ENCODE data around the gene PCDHGA5. TPM values are rescaled to one million over a fixed set of nuclear protein-coding genes. Genes with fewer than 3 reads are reported as not detected.

The PCDHGA5 gene
- total and polyA plus RNA-seq, 10 donors, result 0.04 to 3.1 (median 2.2) TPM; not detected in 1

DNA sequence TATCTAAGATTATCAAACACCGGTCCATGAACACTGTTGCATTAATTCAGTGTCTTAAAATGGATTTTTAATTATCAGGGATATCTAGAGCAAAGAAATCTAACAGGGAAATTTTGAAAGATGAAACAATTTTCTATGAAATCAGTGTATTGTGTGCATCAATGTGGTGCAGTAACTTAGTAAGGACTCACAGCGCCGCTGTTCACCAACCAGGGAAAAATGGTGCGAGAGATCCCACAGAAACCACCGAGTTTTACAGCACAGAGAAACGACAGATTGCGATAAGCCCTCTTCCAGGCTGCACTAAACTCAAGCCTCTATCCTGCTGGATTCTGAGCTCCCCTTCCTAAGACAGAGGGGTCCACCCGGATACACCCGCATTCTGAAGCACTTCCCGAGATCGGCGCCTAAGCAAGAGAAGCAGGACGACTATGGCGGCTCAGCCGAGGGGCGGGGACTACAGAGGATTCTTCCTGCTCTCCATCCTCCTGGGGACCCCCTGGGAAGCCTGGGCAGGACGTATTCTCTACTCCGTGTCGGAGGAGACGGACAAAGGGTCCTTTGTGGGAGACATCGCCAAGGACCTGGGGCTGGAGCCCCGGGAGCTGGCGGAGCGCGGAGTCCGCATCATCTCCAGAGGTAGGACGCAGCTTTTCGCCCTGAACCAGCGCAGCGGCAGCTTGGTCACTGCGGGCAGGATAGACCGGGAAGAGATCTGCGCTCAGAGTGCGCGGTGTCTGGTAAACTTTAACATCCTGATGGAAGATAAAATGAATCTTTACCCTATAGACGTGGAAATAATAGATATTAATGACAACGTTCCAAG lies 18.7 kb downstream of the PCDHGA5 start, which contains the start of gene PCDHGA7:
PCDHGA7 (plus strand) TSS at position 274 of the 826 bp plus-strand sequence; CDS start at position 432, 158 bp downstream.
- intact Hi-C loops (cut with DNase I; ENCODE audit: low total_unique reads), result no loop called here
- Histone ChIP-seq H3K4me1 (no peaks in the 10 kb centered on the region), H3K27me3 (replicated peaks in 1 of 7) (peaks cover 0 to 81% (median 18%) of the 10 kb centered on the region in 7 donors), H3K36me3 (no peaks in the 10 kb centered on the region), H3K27ac (no peak within 1 kb of the TSS), H3K9me3 (peaks cover 0 to 100% (median 100%) of the 10 kb centered on the region in 8 donors), H3K4me3 (peak within 1 kb of the TSS in 2 of 8 donors; percentile 19 to 44)
- TF ChIP-seq, protein P1, sequence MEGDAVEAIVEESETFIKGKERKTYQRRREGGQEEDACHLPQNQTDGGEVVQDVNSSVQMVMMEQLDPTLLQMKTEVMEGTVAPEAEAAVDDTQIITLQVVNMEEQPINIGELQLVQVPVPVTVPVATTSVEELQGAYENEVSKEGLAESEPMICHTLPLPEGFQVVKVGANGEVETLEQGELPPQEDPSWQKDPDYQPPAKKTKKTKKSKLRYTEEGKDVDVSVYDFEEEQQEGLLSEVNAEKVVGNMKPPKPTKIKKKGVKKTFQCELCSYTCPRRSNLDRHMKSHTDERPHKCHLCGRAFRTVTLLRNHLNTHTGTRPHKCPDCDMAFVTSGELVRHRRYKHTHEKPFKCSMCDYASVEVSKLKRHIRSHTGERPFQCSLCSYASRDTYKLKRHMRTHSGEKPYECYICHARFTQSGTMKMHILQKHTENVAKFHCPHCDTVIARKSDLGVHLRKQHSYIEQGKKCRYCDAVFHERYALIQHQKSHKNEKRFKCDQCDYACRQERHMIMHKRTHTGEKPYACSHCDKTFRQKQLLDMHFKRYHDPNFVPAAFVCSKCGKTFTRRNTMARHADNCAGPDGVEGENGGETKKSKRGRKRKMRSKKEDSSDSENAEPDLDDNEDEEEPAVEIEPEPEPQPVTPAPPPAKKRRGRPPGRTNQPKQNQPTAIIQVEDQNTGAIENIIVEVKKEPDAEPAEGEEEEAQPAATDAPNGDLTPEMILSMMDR (IDR thresholded peaks at IDR 0.05 in 8 of 11, conservative IDR thresholded peaks at IDR 0.05 in 3 of 11), result no peak
- no peak for TF ChIP-seq POLR2AphosphoS5 (IDR thresholded peaks at IDR 0.05)
- TF ChIP-seq POLR2A (IDR thresholded peaks at IDR 0.05), result no peak
- WGBS, 5 donors, result 14 to 24% (median 22%) methylated on average over 32 to 37 of the region's 37 CpGs
- DNase-seq, result no peak

DNA sequence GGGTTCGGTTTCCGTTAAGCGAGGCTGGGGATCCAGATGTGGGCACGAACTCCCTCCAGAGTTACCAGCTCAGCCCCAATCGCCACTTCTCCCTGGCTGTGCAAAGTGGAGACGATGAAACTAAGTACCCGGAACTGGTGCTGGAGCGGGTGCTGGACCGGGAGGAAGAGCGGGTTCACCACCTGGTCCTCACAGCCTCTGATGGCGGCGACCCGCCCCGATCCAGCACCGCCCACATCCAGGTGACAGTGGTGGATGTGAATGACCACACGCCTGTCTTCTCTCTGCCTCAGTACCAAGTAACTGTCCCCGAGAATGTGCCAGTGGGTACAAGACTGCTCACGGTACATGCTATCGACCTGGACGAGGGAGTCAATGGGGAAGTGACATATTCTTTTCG lies 19.4 kb downstream of the PCDHGA5 start:
- Histone ChIP-seq H3K27ac (no peak overlapping the region), H3K4me3 (peak overlapping the region in 2 of 8 donors; percentile 19 to 44), H3K27me3 (replicated peaks in 1 of 7) (peaks cover 0 to 78% (median 20%) of the 10 kb centered on the region in 7 donors), H3K36me3 (no peaks in the 10 kb centered on the region), H3K4me1 (no peaks in the 10 kb centered on the region), H3K9me3 (peaks cover 0 to 98% (median 96%) of the 10 kb centered on the region in 8 donors)
- no peak for DNase-seq
- 34 to 47% (median 41%) methylated on average over 13 to 21 of the region's 21 CpGs for WGBS, 5 donors
- intact Hi-C loops (cut with DNase I; ENCODE audit: low total_unique reads), result no loop called here
- TF ChIP-seq, protein P1 (IDR thresholded peaks at IDR 0.05 in 8 of 11, conservative IDR thresholded peaks at IDR 0.05 in 3 of 11), result no peak
- TF ChIP-seq POLR2AphosphoS5 (IDR thresholded peaks at IDR 0.05) (no peak), POLR2A (IDR thresholded peaks at IDR 0.05) (no peak)

DNA sequence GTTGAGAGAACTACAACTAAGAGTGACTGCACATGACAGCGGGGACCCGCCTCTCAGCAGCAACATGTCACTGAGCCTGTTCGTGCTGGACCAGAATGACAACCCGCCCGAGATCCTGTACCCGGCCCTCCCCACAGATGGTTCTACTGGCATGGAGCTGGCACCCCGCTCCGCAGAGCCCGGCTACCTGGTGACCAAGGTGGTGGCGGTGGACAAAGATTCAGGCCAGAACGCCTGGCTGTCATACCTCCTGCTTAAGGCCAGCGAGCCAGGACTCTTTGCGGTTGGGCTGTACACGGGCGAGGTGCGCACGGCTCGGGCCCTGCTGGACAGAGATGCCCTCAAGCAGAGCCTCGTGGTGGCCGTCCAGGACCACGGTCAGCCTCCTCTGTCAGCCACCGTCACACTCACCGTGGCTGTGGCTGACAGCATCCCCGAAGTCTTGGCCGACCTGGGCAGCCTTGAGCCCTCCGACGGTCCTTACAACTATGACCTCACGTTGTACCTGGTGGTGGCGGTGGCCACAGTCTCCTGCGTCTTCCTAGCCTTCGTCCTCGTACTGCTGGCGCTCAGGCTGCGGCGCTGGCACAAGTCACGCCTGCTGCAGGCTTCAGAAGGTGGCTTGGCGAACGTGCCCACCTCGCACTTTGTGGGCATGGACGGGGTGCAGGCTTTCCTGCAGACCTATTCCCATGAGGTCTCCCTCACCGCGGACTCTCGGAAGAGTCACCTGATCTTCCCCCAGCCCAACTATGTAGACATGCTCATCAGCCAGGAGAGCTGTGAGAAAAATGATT lies 20.7 kb downstream of the PCDHGA5 start:
- 45 to 60% (median 52%) methylated on average over 26 to 43 of the region's 43 CpGs for WGBS, 5 donors
- peaks cover 0 to 5% (median 0%) of the 10 kb centered on the region in 6 donors for H3K36me3 ChIP-seq
- no peak overlapping the region for H3K4me3 ChIP-seq
- intact Hi-C loops (cut with DNase I; ENCODE audit: low total_unique reads), result no loop called here
- no peak overlapping the region for H3K27ac ChIP-seq
- H3K27me3 ChIP-seq (replicated peaks in 1 of 7), result peaks cover 0 to 90% (median 25%) of the 10 kb centered on the region in 7 donors
- no peaks in the 10 kb centered on the region for H3K4me1 ChIP-seq
- TF ChIP-seq POLR2A (IDR thresholded peaks at IDR 0.05) (no peak), POLR2AphosphoS5 (IDR thresholded peaks at IDR 0.05) (no peak)
- TF ChIP-seq, protein P1 (IDR thresholded peaks at IDR 0.05 in 8 of 11, conservative IDR thresholded peaks at IDR 0.05 in 3 of 11), result no peak
- peaks cover 0 to 98% (median 96%) of the 10 kb centered on the region in 8 donors for H3K9me3 ChIP-seq
- no peak for DNase-seq

Measured in spleen (tissue), 11 donors.